GM12878 (cell line): ENCODE measurements around the gene PATJ. TPM values are rescaled to one million over a fixed set of nuclear protein-coding genes. Genes with fewer than 3 reads are reported as not detected.

Source experiments
- ATAC-seq: fragments of 200-7000 bp; cut with Tn5 transposase; 3 replicates; pipeline ENCODE4 v1.9.1; 2020; ENCODE audit warnings: mild to moderate bottlenecking, moderate library complexity
- BruUV-seq: library from RNA; stranded (reverse); fragments of 400-500 nt; replicated peaks from 2 replicates; lab custom pipeline; 2021; lab: Mats Ljungman, UMichigan
- CTCF ChIA-PET: fragments of 300-600 bp; sonication (Branson Sonifier 250); formaldehyde crosslinking; extraction: SDS; loops from one replicate; lab custom pipeline; 2021; ENCODE audit warnings: inconsistent platforms; lab: Yijun Ruan, JAX
- POLR2A ChIA-PET: fragments of 350-600 bp; formaldehyde crosslinking; extraction: SDS; loops from one replicate; lab custom pipeline; 2021; ENCODE audit warnings: inconsistent platforms; lab: Charles Lee
- RAD21 ChIA-PET: fragments of 300-600 bp; sonication (Branson Sonifier 250); formaldehyde crosslinking; loops from one replicate; lab custom pipeline; 2023; ENCODE audit warnings: antibody characterized with exemption; ENCODE audit not compliant: unreplicated experiment; lab: Charles Lee
- SMC1A ChIA-PET: fragments of 300-600 bp; sonication (Branson Sonifier 250); formaldehyde crosslinking; loops from one replicate; lab custom pipeline; 2023; ENCODE audit not compliant: unreplicated experiment, uncharacterized antibody; lab: Charles Lee
- DNase-seq: peaks from one replicate; pipeline ENCODE4 v3.0.0-alpha.2; 2011; ENCODE audit warnings: low read depth, low spot score
- FAIRE-seq: peaks from 3 replicates; lab custom pipeline; 2011; peaks lifted over from hg19 to GRCh38; lab: Jason Lieb, UNC
- H2AFZ ChIP-seq: 2 replicates; pipeline ENCODE4 v1.6.0; 2011; ENCODE audit warnings: low read depth, low read length, control low read depth; ENCODE audit not compliant: control insufficient read depth
- H3K27ac ChIP-seq: 2 replicates; pipeline ENCODE4 v1.5.1; 2011; ENCODE audit warnings: control low read depth; ENCODE audit not compliant: control insufficient read depth, insufficient read depth
- H3K27me3 ChIP-seq, 2 experiments: replicated peaks in 1 of 2; 2 replicates each; pipeline versions ENCODE4 v1.6.0 to v1.6.1; 2011; ENCODE audit warnings: low read length in 1 of 2; ENCODE audit not compliant: control insufficient read depth in 2 of 2, insufficient read depth in 2 of 2
- H3K36me3 ChIP-seq, 2 experiments: 2 replicates each; pipeline ENCODE4 v1.5.1; 2011; ENCODE audit warnings: low read length in 1 of 2; ENCODE audit not compliant: control insufficient read depth in 2 of 2, insufficient read depth in 2 of 2
- H3K4me1 ChIP-seq: 2 replicates; pipeline ENCODE4 v1.6.1; 2011; ENCODE audit warnings: mild to moderate bottlenecking, low read length, moderate library complexity, mixed read lengths; ENCODE audit not compliant: control insufficient read depth, insufficient read depth
- H3K4me2 ChIP-seq: 2 replicates; pipeline ENCODE4 v1.6.0; 2011; ENCODE audit warnings: control low read depth; ENCODE audit not compliant: control insufficient read depth, insufficient read depth
- H3K4me3 ChIP-seq: fragments of 200-600 bp; sonication (generic); 2 replicates; pipeline ENCODE4 v1.5.1; 2016
- H3K79me2 ChIP-seq: 2 replicates; pipeline ENCODE4 v1.6.0; 2011; ENCODE audit warnings: low read length; ENCODE audit not compliant: control insufficient read depth, insufficient read depth
- H3K9ac ChIP-seq: 2 replicates; pipeline ENCODE4 v1.8.0; 2011; ENCODE audit warnings: low read length, control low read depth, mixed read lengths; ENCODE audit not compliant: control insufficient read depth, insufficient read depth
- H3K9me3 ChIP-seq: replicated peaks from 3 replicates; pipeline ENCODE4 v1.5.1; 2011; ENCODE audit warnings: mild to moderate bottlenecking, low read length; ENCODE audit not compliant: control insufficient read depth, insufficient read depth
- H4K20me1 ChIP-seq: 2 replicates; pipeline ENCODE4 v1.6.0; 2011; ENCODE audit not compliant: control insufficient read depth, insufficient read depth
- CEBPZ ChIP-seq: fragments of 150-350 bp; IDR thresholded peaks from 2 replicates; pipeline ENCODE4 v1.6.1; 2016; ENCODE audit warnings: low read depth, low read length
- E4F1 ChIP-seq: fragments of 450-650 bp; IDR thresholded peaks from 2 replicates; pipeline ENCODE4 v1.6.1; 2018; ENCODE audit warnings: borderline replicate concordance, mild to moderate bottlenecking; ENCODE audit not compliant: partially characterized antibody
- HDGF ChIP-seq: fragments of 450-650 bp; IDR thresholded peaks from 2 replicates; pipeline ENCODE4 v1.6.1; 2016; ENCODE audit warnings: antibody characterized with exemption
- MEF2B ChIP-seq: fragments of 450-650 bp; IDR thresholded peaks from 2 replicates; pipeline ENCODE4 v1.6.1; 2018; ENCODE audit warnings: mild to moderate bottlenecking, moderate library complexity; ENCODE audit not compliant: partially characterized antibody, poor library complexity, severe bottlenecking
- MLLT1 ChIP-seq: fragments of 450-650 bp; IDR thresholded peaks from 2 replicates; pipeline ENCODE4 v1.6.1; 2016; ENCODE audit warnings: mild to moderate bottlenecking
- MTA3 ChIP-seq: IDR thresholded peaks from 2 replicates; pipeline ENCODE4 v1.6.1; 2012; ENCODE audit warnings: low read length, inconsistent platforms, borderline replicate concordance
- NKRF ChIP-seq: fragments of 450-650 bp; conservative IDR thresholded peaks from 2 replicates; pipeline ENCODE4 v1.6.1; 2017; ENCODE audit warnings: mild to moderate bottlenecking, moderate library complexity
- RAD21 ChIP-seq: IDR thresholded peaks from 2 replicates; pipeline ENCODE4 v1.6.1; 2011; ENCODE audit warnings: mild to moderate bottlenecking, low read depth, low read length, moderate library complexity; ENCODE audit not compliant: insufficient read depth
- YY1 ChIP-seq: IDR thresholded peaks from 2 replicates; pipeline ENCODE4 v1.6.1; 2011; ENCODE audit warnings: low read depth, mild to moderate bottlenecking, low read length
- ZBED1 ChIP-seq: IDR thresholded peaks from 2 replicates; pipeline ENCODE4 v1.6.1; 2016; ENCODE audit warnings: borderline replicate concordance
- WGBS: methylation state at CpG from one replicate; pipeline ENCODE4 v1.1.6; 2016; ENCODE audit warnings: low lambda C conversion rate; ENCODE audit not compliant: insufficient replicate concordance, insufficient coverage; ENCODE audit errors: missing lambda C conversion rate; 5-methylcytosine and 5-hydroxymethylcytosine counted together
- in situ Hi-C: fragments of 300-500 bp; cut with MboI; formaldehyde crosslinking; loops from 9 replicates; pipeline ENCODE4 v1.14.3; 2018; ENCODE audit warnings: mixed read lengths
- intact Hi-C: fragments of 100-400 bp; cut with micrococcal nuclease; formaldehyde crosslinking; loops from one replicate; pipeline ENCODE4 v1.14.2; 2022; ENCODE audit not compliant: unreplicated experiment
- polyA plus RNA-seq, 11 experiments: library from polyadenylated mRNA; depleted of rRNA in 4 of 11; unstranded in 6 of 11; stranded (reverse) in 5 of 11; fragments of >200 nt; fragmentation: Nextera tagmentation in 4 of 11; fragmentation: Illumina TruSeq in 1 of 11; extraction: Ambion mirVana in 4 of 11; extraction: Trizol in 1 of 11; gene quantifications; 1 replicate in 1 of 11; 2 replicates in 10 of 11; pipeline versions ENCODE4 v1.2.1 to v1.2.3, GENCODE V29; 2011 to 2016; ENCODE audit warnings: inconsistent platforms in 2 of 11, missing spikeins in 2 of 11, low read depth in 1 of 11
- total RNA-seq, 4 experiments: library from RNA; depleted of rRNA in 3 of 4; stranded (reverse); fragments of >200 nt in 3 of 4; fragmentation: Illumina TruSeq in 1 of 4; extraction: Trizol in 1 of 4; gene quantifications; 2 replicates each; pipeline versions ENCODE4 v1.2.1 to v1.2.3, GENCODE V29; 2013 to 2021

The PATJ gene
- total and polyA plus RNA-seq, 10 of the 15 experiments (the other 5 are each of a cell fraction or from before 2014, with no cell fraction given): 2.8 to 13.9 (median 6.9) TPM

- TF ChIP-seq MTA3 (no peak), YY1 (no peak), RAD21 (no peak), ZBED1 (no peak), MLLT1 (no peak)
- TF ChIP-seq, all 136 proteins: peak for 0
Observed at GRCh38 chr1:62185677-62186076, 443.4 kb downstream of the PATJ start (continued).

GRCh38 chr1:62187548-62187947 is 445.3 kb downstream of the PATJ start:
- no TSS peak for BruUV-seq
- ATAC-seq (no peak), DNase-seq (no peak), FAIRE-seq (no peak)
- Histone ChIP-seq H3K9ac (no peak overlapping the region), H3K79me2 (no peaks in the 10 kb centered on the region), H3K27me3 (no peaks in the 10 kb centered on the region), H2AFZ (no peak overlapping the region), H3K4me3 (no peak overlapping the region), H3K9me3 (no peaks in the 10 kb centered on the region), H3K4me2 (no peak overlapping the region), H3K27ac (no peak overlapping the region), H4K20me1 (no peaks in the 10 kb centered on the region), H3K4me1 (no peaks in the 10 kb centered on the region), H3K36me3 (no peaks in the 10 kb centered on the region)
- intact Hi-C loops: no loop called here
- 67% methylated on average over 5 of the region's 5 CpGs for WGBS
- in situ Hi-C loops: no loop called here
- CTCF ChIA-PET: interaction anchor here (4.4 kb wide), 1 partner anchor 12 kb away, joined by 21 read pairs; no protein-coding TSS in a partner anchor
- SMC1A ChIA-PET: no interaction called here
- POLR2A ChIA-PET: no interaction called here
- RAD21 ChIA-PET: no interaction called here
- no peak for TF ChIP-seq NKRF
- no peak for TF ChIP-seq MEF2B
- TF ChIP-seq HDGF: no peak
- TF ChIP-seq CEBPZ: no peak
- no peak for TF ChIP-seq E4F1
